ENCODE measurements around the gene FAM117A. TPM values are rescaled to one million over a fixed set of nuclear protein-coding genes. Genes with fewer than 3 reads are reported as not detected.

The FAM117A gene
- total RNA-seq, 1 experiment from 2014 or later: 26.2 TPM

GRCh38 chr17:49752508-49752907 lies 11.4 kb downstream of the FAM117A start:
- Mint-ChIP-seq H3K4me3 (no peak overlapping the region), H3K4me1 (peaks cover 26% of the 10 kb centered on the region), H3K27me3 (ENCODE audit: low read depth) (no peaks in the 10 kb centered on the region), H3K27ac (peak overlapping the region; percentile 74; the same call in 1 of the 2 replicates), H3K36me3 (peaks cover 2% of the 10 kb centered on the region; the same call in 1 of the 2 replicates), H3K9me3 (no peaks in the 10 kb centered on the region)
- TF ChIP-seq TEAD1 (CRISPR knock-in tag; IDR thresholded peaks at IDR 0.05) (no peak), ESRRA (CRISPR knock-in tag; IDR thresholded peaks at IDR 0.05; ENCODE audit: borderline replicate concordance) (no peak), ARID4B (CRISPR knock-in tag; IDR thresholded peaks at IDR 0.05; ENCODE audit: borderline replicate concordance) (no peak), ZNF532 (CRISPR knock-in tag; IDR thresholded peaks at IDR 0.05; ENCODE audit: borderline replicate concordance) (no peak), KAT7 (CRISPR knock-in tag; IDR thresholded peaks at IDR 0.05; ENCODE audit: borderline replicate concordance) (no peak), ZBTB21 (CRISPR knock-in tag; IDR thresholded peaks at IDR 0.05; ENCODE audit: borderline replicate concordance) (no peak), ZNF219 (CRISPR knock-in tag; IDR thresholded peaks at IDR 0.05; ENCODE audit: borderline replicate concordance) (no peak), FOXK1 (CRISPR knock-in tag; IDR thresholded peaks at IDR 0.05) (no peak), CDX4 (CRISPR knock-in tag; IDR thresholded peaks at IDR 0.05; ENCODE audit: borderline replicate concordance) (no peak), GTF2I (CRISPR knock-in tag; conservative IDR thresholded peaks at IDR 0.05) (no peak), JAZF1 (CRISPR knock-in tag; IDR thresholded peaks at IDR 0.05) (no peak), PRRX2 (CRISPR knock-in tag; IDR thresholded peaks at IDR 0.05) (no peak), OVOL2 (CRISPR knock-in tag; IDR thresholded peaks at IDR 0.05; ENCODE audit: borderline replicate concordance) (no peak), NR2C2 (CRISPR knock-in tag; IDR thresholded peaks at IDR 0.05) (no peak), EMX1 (CRISPR knock-in tag; IDR thresholded peaks at IDR 0.05) (no peak), ZSCAN18 (CRISPR knock-in tag; IDR thresholded peaks at IDR 0.05) (no peak), CTCF (IDR thresholded peaks at IDR 0.05) (no peak)
- TF ChIP-seq, protein P1, sequence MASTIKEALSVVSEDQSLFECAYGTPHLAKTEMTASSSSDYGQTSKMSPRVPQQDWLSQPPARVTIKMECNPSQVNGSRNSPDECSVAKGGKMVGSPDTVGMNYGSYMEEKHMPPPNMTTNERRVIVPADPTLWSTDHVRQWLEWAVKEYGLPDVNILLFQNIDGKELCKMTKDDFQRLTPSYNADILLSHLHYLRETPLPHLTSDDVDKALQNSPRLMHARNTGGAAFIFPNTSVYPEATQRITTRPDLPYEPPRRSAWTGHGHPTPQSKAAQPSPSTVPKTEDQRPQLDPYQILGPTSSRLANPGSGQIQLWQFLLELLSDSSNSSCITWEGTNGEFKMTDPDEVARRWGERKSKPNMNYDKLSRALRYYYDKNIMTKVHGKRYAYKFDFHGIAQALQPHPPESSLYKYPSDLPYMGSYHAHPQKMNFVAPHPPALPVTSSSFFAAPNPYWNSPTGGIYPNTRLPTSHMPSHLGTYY (CRISPR knock-in tag; IDR thresholded peaks at IDR 0.05): no peak
- TF ChIP-seq, protein P2, sequence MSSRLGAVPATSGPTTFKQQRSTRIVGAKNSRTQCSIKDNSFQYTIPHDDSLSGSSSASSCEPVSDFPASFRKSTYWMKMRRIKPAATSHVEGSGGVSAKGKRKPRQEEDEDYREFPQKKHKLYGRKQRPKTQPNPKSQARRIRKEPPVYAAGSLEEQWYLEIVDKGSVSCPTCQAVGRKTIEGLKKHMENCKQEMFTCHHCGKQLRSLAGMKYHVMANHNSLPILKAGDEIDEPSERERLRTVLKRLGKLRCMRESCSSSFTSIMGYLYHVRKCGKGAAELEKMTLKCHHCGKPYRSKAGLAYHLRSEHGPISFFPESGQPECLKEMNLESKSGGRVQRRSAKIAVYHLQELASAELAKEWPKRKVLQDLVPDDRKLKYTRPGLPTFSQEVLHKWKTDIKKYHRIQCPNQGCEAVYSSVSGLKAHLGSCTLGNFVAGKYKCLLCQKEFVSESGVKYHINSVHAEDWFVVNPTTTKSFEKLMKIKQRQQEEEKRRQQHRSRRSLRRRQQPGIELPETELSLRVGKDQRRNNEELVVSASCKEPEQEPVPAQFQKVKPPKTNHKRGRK (CRISPR knock-in tag; IDR thresholded peaks at IDR 0.05; ENCODE audit: borderline replicate concordance): no peak
- TF ChIP-seq, protein P3, sequence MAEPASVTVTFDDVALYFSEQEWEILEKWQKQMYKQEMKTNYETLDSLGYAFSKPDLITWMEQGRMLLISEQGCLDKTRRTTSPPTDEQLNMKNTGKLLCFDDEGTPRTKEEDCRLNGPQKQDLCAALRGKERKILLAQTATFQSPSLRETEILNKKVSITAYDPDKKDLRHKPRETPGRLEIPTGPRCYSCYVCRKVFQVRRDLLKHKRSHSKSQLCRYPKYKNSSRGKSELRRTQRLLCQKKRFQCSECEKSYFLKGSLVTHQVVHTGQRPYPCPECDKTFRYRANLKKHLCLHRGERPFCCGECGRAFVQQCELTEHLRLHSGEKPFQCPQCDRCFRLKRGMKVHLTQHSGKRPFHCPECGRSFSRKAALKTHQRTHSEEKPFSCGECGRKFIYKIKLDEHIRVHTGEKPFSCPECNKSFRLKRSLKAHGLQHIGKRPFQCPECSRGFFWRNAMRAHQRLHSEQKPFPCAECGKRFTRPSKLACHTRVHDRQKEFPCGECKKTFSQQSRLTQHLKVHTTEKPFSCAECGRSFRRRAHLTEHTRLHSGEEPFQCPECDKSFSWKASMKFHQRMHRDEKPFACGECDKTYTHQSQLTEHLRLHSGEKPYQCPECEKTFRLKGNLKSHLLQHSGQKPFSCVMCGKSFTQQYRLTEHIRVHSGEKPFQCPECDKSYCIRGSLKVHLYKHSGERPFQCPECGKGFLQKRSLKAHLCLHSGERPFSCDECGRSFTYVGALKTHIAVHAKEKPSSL (CRISPR knock-in tag; conservative IDR thresholded peaks at IDR 0.05): no peak
- ChIA-PET POLR2A (no interaction called here), CTCF (interaction anchor here (0.5 to 0.7 kb wide), 2 partner anchors 53 to 381 kb away, joined by 3 to 4 read pairs; no protein-coding TSS in a partner anchor)
- no peak for ATAC-seq
- no peak for DNase-seq (ENCODE audit: low spot score)
